ENCODE results near the gene ZG16B.

DNA sequence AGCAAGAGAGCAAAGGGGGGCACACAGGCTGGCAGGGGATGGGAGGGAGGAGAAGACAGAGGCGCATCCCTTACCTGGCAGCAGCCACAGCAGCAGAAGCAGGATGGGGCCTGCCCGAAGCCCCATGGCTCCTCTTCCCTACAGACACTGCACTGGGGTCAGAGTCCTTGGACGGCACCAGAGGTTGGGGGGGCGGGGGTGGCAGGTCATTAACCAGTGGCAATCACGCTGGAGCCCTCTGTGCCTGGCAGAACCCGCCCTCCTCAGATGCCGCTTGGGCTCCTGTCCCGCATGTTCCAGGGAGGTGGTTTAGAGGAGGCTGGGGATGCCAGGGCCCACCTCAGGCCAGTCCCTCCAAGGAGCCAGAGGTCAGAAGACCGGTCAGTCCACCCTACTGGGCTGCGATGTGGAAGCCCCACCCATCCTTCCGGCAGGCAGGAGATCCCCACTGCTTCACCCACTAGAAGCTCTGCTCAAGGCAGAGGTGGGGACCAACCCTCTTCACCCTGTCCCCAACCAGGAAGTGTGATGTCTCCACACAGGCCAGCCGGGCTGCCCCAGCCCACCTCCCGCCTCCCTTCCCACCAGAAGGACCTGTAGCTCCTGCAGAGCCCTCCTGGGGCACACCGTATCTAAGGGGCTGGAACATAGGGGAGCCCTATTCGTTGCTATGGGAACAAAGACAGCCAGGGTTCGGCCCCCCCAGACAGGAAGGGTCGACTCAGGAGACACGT is 11.7 kb downstream of the ZG16B start:
- TF ChIP-seq, protein P1, sequence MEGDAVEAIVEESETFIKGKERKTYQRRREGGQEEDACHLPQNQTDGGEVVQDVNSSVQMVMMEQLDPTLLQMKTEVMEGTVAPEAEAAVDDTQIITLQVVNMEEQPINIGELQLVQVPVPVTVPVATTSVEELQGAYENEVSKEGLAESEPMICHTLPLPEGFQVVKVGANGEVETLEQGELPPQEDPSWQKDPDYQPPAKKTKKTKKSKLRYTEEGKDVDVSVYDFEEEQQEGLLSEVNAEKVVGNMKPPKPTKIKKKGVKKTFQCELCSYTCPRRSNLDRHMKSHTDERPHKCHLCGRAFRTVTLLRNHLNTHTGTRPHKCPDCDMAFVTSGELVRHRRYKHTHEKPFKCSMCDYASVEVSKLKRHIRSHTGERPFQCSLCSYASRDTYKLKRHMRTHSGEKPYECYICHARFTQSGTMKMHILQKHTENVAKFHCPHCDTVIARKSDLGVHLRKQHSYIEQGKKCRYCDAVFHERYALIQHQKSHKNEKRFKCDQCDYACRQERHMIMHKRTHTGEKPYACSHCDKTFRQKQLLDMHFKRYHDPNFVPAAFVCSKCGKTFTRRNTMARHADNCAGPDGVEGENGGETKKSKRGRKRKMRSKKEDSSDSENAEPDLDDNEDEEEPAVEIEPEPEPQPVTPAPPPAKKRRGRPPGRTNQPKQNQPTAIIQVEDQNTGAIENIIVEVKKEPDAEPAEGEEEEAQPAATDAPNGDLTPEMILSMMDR (IDR thresholded peaks at IDR 0.05) = no peak
- no peak for TF ChIP-seq EZH2 (IDR thresholded peaks at IDR 0.05)
- TF ChIP-seq EZH2phosphoT487 (IDR thresholded peaks at IDR 0.05) = no peak
